Peyer's patch (tissue), 4 donors: ENCODE data around the gene HPX. TPM values are rescaled to one million over a fixed set of nuclear protein-coding genes. Genes with fewer than 3 reads are reported as not detected.

Source experiments
- DNase-seq, 3 donors: peaks; one replicate each; pipeline ENCODE4 v3.0.0-alpha.2; 2017 to 2019
- H3K27ac ChIP-seq, 4 donors: fragments of 200-600 bp; sonication (generic); one replicate each; pipeline ENCODE4 v1.5.1; 2016 to 2019
- H3K27me3 ChIP-seq, 2 donors: fragments of 200-600 bp; sonication (generic); one replicate each; pipeline ENCODE4 v1.5.1; 2019
- H3K36me3 ChIP-seq, 3 donors: fragments of 200-600 bp; sonication (generic); one replicate each; pipeline ENCODE4 v1.5.1; 2016 to 2019
- H3K4me1 ChIP-seq, 4 donors: fragments of 200-600 bp; sonication (generic); one replicate each; pipeline ENCODE4 v1.5.1; 2016 to 2019
- H3K4me3 ChIP-seq, 4 donors: fragments of 200-600 bp; sonication (generic); 1 replicate in 3 of 4; 2 replicates in 1 of 4; pipeline ENCODE4 v1.5.1; 2016 to 2019; ENCODE audit warnings: mild to moderate bottlenecking in 1 of 4
- H3K9me3 ChIP-seq, 4 donors: fragments of 200-600 bp; sonication (generic); one replicate each; pipeline ENCODE4 v1.5.1; 2016 to 2019; ENCODE audit warnings: mild to moderate bottlenecking in 1 of 4
- POLR2A ChIP-seq, 2 donors: fragments of 450-650 bp; IDR thresholded peaks; one replicate each; pipeline ENCODE4 v1.5.1; 2017; ENCODE audit warnings: antibody characterized with exemption in 2 of 2, mild to moderate bottlenecking in 2 of 2, moderate library complexity in 2 of 2
- total RNA-seq, 4 donors: library from RNA; depleted of rRNA; stranded (reverse); fragments of >200 nt; gene quantifications; one replicate each; pipeline ENCODE4 v1.1.0, GENCODE V29; 2016
- TF ChIP-seq, protein P1 (sequence below), 6 experiments: fragments of 450-650 bp in 4 of 6; fragments of 200-600 bp in 2 of 6; sonication (generic) in 1 of 6; IDR thresholded peaks; one replicate each; pipeline ENCODE4 v1.5.1; 2017 to 2019; ENCODE audit warnings: antibody characterized with exemption in 6 of 6, mild to moderate bottlenecking in 3 of 6, moderate library complexity in 1 of 6

The HPX gene
- total RNA-seq, 4 donors from 2014 or later, result 2.2 to 10.1 (median 5.3) TPM; not detected in 1

DNA sequence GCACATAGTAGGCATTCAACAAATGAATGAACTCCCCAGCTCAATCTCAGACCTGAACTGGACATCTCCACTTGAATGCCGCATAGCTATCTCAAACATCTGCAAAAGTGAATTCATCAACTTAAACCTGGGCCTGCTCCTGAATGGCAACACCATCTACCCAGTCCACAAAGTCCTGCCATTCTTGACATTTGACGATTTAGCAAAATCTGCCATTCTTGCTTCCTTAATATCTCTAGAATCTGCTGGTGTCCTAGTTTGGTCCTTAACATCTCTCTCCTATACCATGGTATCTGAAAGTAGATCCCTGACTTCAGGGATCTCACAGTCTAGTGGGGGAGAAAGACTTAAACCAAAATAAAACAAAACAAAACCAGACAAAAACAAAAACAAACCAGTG lies 12.4 kb upstream of the HPX start:
- Histone ChIP-seq H3K27me3 (no peaks in the 10 kb centered on the region), H3K4me1 (no peaks in the 10 kb centered on the region), H3K4me3 (no peak overlapping the region), H3K27ac (no peak overlapping the region), H3K36me3 (peaks cover 0 to 98% (median 0%) of the 10 kb centered on the region in 3 donors), H3K9me3 (no peaks in the 10 kb centered on the region)
- no peak for DNase-seq
- TF ChIP-seq, protein P1, sequence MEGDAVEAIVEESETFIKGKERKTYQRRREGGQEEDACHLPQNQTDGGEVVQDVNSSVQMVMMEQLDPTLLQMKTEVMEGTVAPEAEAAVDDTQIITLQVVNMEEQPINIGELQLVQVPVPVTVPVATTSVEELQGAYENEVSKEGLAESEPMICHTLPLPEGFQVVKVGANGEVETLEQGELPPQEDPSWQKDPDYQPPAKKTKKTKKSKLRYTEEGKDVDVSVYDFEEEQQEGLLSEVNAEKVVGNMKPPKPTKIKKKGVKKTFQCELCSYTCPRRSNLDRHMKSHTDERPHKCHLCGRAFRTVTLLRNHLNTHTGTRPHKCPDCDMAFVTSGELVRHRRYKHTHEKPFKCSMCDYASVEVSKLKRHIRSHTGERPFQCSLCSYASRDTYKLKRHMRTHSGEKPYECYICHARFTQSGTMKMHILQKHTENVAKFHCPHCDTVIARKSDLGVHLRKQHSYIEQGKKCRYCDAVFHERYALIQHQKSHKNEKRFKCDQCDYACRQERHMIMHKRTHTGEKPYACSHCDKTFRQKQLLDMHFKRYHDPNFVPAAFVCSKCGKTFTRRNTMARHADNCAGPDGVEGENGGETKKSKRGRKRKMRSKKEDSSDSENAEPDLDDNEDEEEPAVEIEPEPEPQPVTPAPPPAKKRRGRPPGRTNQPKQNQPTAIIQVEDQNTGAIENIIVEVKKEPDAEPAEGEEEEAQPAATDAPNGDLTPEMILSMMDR (IDR thresholded peaks at IDR 0.05), result no peak
- TF ChIP-seq POLR2A (IDR thresholded peaks at IDR 0.05), result no peak

DNA sequence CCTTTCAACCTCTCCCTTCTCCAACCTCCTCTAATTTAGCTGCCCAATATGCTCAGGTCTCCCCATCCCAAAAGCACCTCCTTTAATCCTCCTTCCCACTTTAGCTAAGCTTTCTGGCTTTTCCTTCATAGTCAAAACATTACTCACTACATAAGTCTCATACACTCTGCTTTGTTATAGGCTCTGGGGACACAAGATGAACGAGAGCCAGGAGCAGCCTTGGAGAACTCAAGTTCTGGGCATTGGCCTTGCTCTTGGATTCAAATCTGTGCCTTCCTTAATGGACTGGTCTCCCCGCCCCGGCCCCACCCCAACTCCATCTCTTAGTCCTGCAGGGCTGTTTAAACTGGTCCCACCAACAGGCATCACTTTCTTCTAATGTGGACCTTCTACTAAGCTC lies 11.4 kb upstream of the HPX start:
- no peak for DNase-seq
- Histone ChIP-seq H3K27me3 (no peaks in the 10 kb centered on the region), H3K4me1 (no peaks in the 10 kb centered on the region), H3K36me3 (peaks cover 0 to 92% (median 0%) of the 10 kb centered on the region in 3 donors), H3K4me3 (no peak overlapping the region), H3K9me3 (no peaks in the 10 kb centered on the region), H3K27ac (no peak overlapping the region)
- TF ChIP-seq, protein P1 (IDR thresholded peaks at IDR 0.05), result no peak
- TF ChIP-seq POLR2A (IDR thresholded peaks at IDR 0.05), result no peak

DNA sequence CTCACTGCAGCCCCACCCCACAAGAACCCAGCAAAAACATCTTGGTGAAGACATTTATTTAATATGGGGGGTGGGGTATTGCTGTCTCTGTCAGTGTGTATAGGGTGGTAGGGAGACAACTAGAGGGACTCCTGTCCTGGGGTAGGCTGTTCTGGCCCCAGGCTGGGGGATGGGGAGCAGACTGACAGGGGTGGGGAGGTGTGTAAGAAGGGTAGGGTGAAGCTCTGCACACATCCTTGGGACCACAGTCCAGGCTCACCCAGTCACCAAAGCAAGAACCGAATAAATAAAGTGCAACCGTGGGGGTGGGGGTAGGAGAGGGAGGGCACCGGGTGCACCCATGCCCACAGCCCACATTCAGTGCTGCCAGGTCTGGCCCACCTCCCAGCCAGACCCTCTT lies 7.8 kb upstream of the HPX start:
- DNase-seq, result no peak
- no peak overlapping the region for H3K27ac ChIP-seq
- H3K36me3 ChIP-seq, result peaks cover 0 to 58% (median 0%) of the 10 kb centered on the region in 3 donors
- H3K27me3 ChIP-seq, result no peaks in the 10 kb centered on the region
- TF ChIP-seq POLR2A (IDR thresholded peaks at IDR 0.05), result no peak
- TF ChIP-seq, protein P1 (IDR thresholded peaks at IDR 0.05), result no peak
- H3K9me3 ChIP-seq, result no peaks in the 10 kb centered on the region
- H3K4me1 ChIP-seq, result no peaks in the 10 kb centered on the region
- H3K4me3 ChIP-seq, result no peak overlapping the region

DNA sequence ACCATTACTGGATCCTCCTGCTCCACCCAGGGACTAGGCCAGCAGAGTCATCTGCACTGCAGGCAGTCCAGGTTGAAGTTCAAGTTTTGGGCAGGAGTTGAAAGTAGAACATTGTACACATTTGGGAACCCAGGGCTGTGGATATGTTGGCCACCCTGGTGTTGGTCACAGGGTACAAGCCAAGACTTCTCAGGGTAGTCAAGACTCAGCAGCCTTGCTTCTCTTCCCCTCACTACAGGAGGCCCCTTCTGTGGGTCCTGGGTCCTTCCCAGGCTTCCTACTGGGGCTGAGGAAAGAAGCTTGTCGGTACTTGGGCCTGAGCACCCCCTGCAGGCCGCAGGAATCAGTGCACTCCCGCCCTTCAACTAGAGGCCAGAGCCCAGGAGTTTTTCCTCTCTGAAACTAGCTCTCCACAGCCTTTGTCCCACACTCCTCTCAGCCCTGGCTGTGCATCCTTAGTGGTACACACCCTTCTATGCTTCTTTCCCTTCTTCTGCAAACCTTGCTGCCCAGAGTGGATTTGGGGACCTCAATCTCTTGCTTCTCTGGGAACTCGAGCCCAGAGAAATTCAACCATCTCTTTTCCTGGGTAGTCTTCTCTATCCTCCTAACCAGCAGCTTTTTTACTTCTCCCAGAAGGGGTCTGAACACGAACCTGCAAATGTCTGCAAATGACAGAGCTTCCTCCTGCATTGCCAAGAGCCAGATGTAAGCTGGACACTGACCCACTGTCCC lies 2.6 kb upstream of the HPX start:
- Histone ChIP-seq H3K4me1 (peaks cover 0 to 4% (median under 1%) of the 10 kb centered on the region in 4 donors), H3K27ac (no peak overlapping the region), H3K36me3 (peaks cover 0 to 7% (median 0%) of the 10 kb centered on the region in 3 donors), H3K9me3 (no peaks in the 10 kb centered on the region), H3K4me3 (no peak overlapping the region), H3K27me3 (no peaks in the 10 kb centered on the region)
- DNase-seq, result peak; percentile 51 to 73 (median 67)
- TF ChIP-seq, protein P1 (IDR thresholded peaks at IDR 0.05), result peak; percentile 68 to 79 (median 76)
- TF ChIP-seq POLR2A (IDR thresholded peaks at IDR 0.05), result no peak

DNA sequence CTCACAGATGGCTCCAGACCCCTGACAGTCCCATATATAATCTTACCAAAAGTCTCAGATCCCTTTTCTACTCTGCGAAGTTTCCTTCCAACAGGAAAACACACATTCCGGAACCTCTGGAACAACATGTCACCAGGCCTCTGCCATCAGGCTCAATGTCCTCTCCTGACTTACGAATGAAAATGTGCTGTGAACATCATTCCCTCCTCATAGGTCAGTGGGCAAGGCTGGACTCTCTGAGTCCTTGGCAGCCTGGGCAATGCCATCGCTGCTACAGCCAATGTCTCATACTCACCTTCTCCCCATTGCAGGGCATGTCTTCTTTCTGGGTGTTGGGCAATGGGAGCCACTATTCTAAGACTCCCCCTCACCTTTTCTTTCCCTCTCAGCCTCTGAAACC lies 1.7 kb upstream of the HPX start:
- no peaks in the 10 kb centered on the region for H3K36me3 ChIP-seq
- H3K4me3 ChIP-seq, result no peak overlapping the region
- H3K9me3 ChIP-seq, result no peaks in the 10 kb centered on the region
- TF ChIP-seq, protein P1 (IDR thresholded peaks at IDR 0.05), result no peak
- TF ChIP-seq POLR2A (IDR thresholded peaks at IDR 0.05), result no peak
- H3K27ac ChIP-seq, result no peak overlapping the region
- H3K27me3 ChIP-seq, result no peaks in the 10 kb centered on the region
- peaks cover 0 to 6% (median 2%) of the 10 kb centered on the region in 4 donors for H3K4me1 ChIP-seq
- no peak for DNase-seq
